RWPE2 (cell line): Measurements from ENCODE around the gene CAPZB.

Experiments used
- ATAC-seq: fragments of 200-7000 bp; cut with Tn5 transposase; 3 replicates; pipeline ENCODE4 v1.9.1; 2021; ENCODE audit warnings: low read depth
- DNase-seq: peaks from one replicate; pipeline ENCODE4 v3.0.0-alpha.2; 2020; ENCODE audit warnings: low spot score
- H3K27ac ChIP-seq: fragments of 450-650 bp; 2 replicates; pipeline ENCODE4 v1.5.1; 2017; ENCODE audit warnings: mild to moderate bottlenecking; ENCODE audit not compliant: poor library complexity, severe bottlenecking
- H3K27me3 ChIP-seq: fragments of 250-450 bp; sonication (Bioruptor Pico); 2 replicates; pipeline ENCODE4 v1.5.1; 2021; ENCODE audit warnings: mild to moderate bottlenecking, moderate library complexity; ENCODE audit not compliant: insufficient read depth, poor library complexity, severe bottlenecking
- H3K36me3 ChIP-seq: fragments of 250-450 bp; sonication (Bioruptor Pico); 2 replicates; pipeline ENCODE4 v1.5.1; 2020; ENCODE audit warnings: low read depth, mild to moderate bottlenecking, moderate library complexity
- H3K4me1 ChIP-seq: fragments of 250-450 bp; sonication (Bioruptor Pico); 2 replicates; pipeline ENCODE4 v1.5.1; 2021; ENCODE audit warnings: mild to moderate bottlenecking, moderate library complexity; ENCODE audit not compliant: insufficient read depth, poor library complexity, severe bottlenecking
- H3K4me3 ChIP-seq: fragments of 250-450 bp; sonication (Bioruptor Pico); 2 replicates; pipeline ENCODE4 v1.5.1; 2021; ENCODE audit warnings: mild to moderate bottlenecking, moderate library complexity; ENCODE audit not compliant: severe bottlenecking
- H3K9me3 ChIP-seq: fragments of 250-450 bp; sonication (Bioruptor Pico); 2 replicates; pipeline ENCODE4 v1.5.1; 2021; ENCODE audit warnings: mild to moderate bottlenecking, moderate library complexity; ENCODE audit not compliant: severe bottlenecking
- CTCF ChIP-seq: fragments of 450-650 bp; IDR thresholded peaks from one replicate; pipeline ENCODE4 v1.5.1; 2017; ENCODE audit warnings: mild to moderate bottlenecking, moderate library complexity; ENCODE audit not compliant: poor library complexity, severe bottlenecking

CAPZB gene

GRCh38 chr1:19351873-19352272 lies 133.5 kb downstream of the CAPZB start:
- no peaks in the 10 kb centered on the region for H3K9me3 ChIP-seq
- H3K27ac ChIP-seq: no peak overlapping the region

GRCh38 chr1:19350566-19350965 lies 134.8 kb downstream of the CAPZB start:
- Histone ChIP-seq H3K9me3 (no peaks in the 10 kb centered on the region), H3K27me3 (no peaks in the 10 kb centered on the region), H3K36me3 (peaks cover 47% of the 10 kb centered on the region), H3K4me3 (no peak overlapping the region), H3K27ac (no peak overlapping the region), H3K4me1 (no peaks in the 10 kb centered on the region)
- no peak for DNase-seq
- ATAC-seq: no peak
- TF ChIP-seq CTCF: no peak

More at GRCh38 chr1:19351873-19352272, 133.5 kb downstream of the CAPZB start:
- ATAC-seq: no peak
- no peak for TF ChIP-seq CTCF
- no peak overlapping the region for H3K4me3 ChIP-seq
- DNase-seq: no peak
- no peaks in the 10 kb centered on the region for H3K4me1 ChIP-seq
- H3K27me3 ChIP-seq: no peaks in the 10 kb centered on the region
- peaks cover 58% of the 10 kb centered on the region for H3K36me3 ChIP-seq

GRCh38 chr1:19349999-19350398 lies 135.3 kb downstream of the CAPZB start:
- H3K9me3 ChIP-seq: no peaks in the 10 kb centered on the region
- no peaks in the 10 kb centered on the region for H3K4me1 ChIP-seq
- TF ChIP-seq CTCF: no peak
- no peaks in the 10 kb centered on the region for H3K27me3 ChIP-seq
- H3K27ac ChIP-seq: no peak overlapping the region
- peaks cover 47% of the 10 kb centered on the region for H3K36me3 ChIP-seq
- no peak for ATAC-seq
- DNase-seq: no peak
- H3K4me3 ChIP-seq: no peak overlapping the region

GRCh38 chr1:19348441-19349198 lies 136.7 kb downstream of the CAPZB start:
- TF ChIP-seq CTCF: no peak
- Histone ChIP-seq H3K9me3 (no peaks in the 10 kb centered on the region), H3K4me3 (no peak overlapping the region), H3K36me3 (peaks cover 46% of the 10 kb centered on the region), H3K27ac (no peak overlapping the region), H3K27me3 (no peaks in the 10 kb centered on the region), H3K4me1 (no peaks in the 10 kb centered on the region)
- DNase-seq (no peak), ATAC-seq (no peak)

GRCh38 chr1:19347533-19348172 lies 137.7 kb downstream of the CAPZB start:
- H3K27ac ChIP-seq: no peak overlapping the region

More at GRCh38 chr1:19347533-19348172, 137.7 kb downstream of the CAPZB start:
- no peaks in the 10 kb centered on the region for H3K4me1 ChIP-seq
- peaks cover 44% of the 10 kb centered on the region for H3K36me3 ChIP-seq
- ATAC-seq: no peak
- TF ChIP-seq CTCF: no peak
- DNase-seq: no peak
- H3K27me3 ChIP-seq: no peaks in the 10 kb centered on the region
- H3K9me3 ChIP-seq: no peaks in the 10 kb centered on the region
- no peak overlapping the region for H3K4me3 ChIP-seq
